ENCODE measurements around the gene NUDT17. TPM values are rescaled to one million over a fixed set of nuclear protein-coding genes. Genes with fewer than 3 reads are reported as not detected.

NUDT17 gene, protein sequence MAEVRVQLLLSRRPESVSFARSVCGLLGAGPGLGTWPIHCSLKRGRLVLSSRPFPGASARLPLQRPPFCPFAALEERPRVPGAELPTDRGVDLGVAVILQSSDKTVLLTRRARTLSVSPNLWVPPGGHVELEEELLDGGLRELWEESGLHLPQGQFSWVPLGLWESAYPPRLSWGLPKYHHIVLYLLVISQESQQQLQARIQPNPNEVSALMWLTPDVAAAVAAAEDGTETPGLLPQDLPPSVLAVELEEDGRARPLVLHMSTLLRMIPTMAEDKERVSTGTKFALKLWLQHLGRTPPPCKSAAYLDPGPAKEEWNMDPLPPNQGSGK
- total RNA-seq = 5.0 and 5.2 TPM in 2 replicates
- long read RNA-seq, partial matches to known transcripts = 0 of 1 reads
- long read RNA-seq, other reads (novel, unspliced or antisense) = 1 of 1 reads

DNA sequence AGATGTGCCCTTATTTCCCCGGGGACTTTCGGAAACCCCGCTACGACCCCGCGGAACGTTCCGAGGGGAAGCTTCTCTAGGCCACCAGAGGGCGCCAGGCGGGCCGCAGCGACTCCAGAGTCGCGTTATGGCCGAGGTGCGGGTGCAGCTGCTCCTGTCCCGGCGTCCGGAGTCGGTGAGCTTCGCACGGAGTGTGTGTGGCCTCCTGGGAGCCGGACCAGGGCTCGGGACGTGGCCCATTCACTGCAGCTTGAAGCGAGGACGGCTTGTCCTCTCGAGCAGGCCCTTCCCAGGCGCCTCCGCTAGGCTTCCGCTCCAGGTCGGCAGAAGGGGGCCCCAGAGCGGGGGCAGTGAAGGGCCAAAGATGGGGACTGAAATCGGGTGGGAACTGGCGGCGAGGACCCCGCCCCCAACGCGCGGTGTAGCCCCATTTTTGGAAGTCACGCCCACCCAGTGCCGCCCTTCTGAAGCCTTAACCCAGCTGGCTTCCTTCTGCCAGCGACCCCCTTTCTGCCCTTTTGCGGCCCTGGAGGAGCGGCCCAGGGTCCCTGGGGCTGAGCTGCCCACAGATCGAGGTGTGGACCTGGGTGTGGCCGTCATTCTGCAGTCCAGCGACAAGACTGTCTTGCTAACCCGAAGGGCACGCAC is at the start of gene NUDT17:
TSS of gene NUDT17 (plus strand) at position 117 of the 648 bp plus-strand sequence. CDS start at position 128, 11 bp downstream.
- peaks cover 3% of the 10 kb centered on the region for H3K4me1 Mint-ChIP-seq (ENCODE audit: low read depth)
- H3K36me3 Mint-ChIP-seq (ENCODE audit: insufficient read depth) = peaks cover 16% of the 10 kb centered on the region
- H3K27ac Mint-ChIP-seq = peak within 1 kb of the TSS; percentile 59
- peak; percentile 66 for DNase-seq (ENCODE audit: low spot score, unreplicated experiment)
- TF ChIP-seq CTCF (IDR thresholded peaks at IDR 0.05; ENCODE audit: unreplicated experiment) = peak; percentile 99
- no peaks in the 10 kb centered on the region for H3K27me3 Mint-ChIP-seq
- no peaks in the 10 kb centered on the region for H3K9me3 Mint-ChIP-seq (ENCODE audit: low read depth)
- H3K4me3 Mint-ChIP-seq (ENCODE audit: low read depth) = no peak within 1 kb of the TSS

DNA sequence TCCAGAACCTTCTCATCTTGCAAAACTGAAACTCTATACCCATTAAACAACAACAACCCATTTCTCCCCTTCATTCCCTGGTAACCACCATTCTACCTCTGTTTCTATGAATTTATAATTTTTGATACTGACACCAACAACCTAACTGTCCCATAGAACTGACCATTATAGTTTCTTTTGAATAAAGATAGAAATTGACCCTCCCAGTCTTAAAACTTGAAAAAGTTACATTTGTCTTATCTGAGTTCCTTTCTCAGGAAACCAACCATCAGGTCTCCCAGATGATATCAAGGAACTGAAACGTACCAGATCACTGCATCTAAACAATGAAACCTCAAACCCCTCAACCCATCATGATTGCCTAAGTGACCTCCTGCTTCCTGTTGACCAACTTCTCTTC is 48.7 kb upstream of the NUDT17 start:
- Mint-ChIP-seq H3K4me1 (ENCODE audit: low read depth) (no peaks in the 10 kb centered on the region), H3K27ac (no peak overlapping the region), H3K36me3 (ENCODE audit: insufficient read depth) (peaks cover 42% of the 10 kb centered on the region), H3K27me3 (no peaks in the 10 kb centered on the region), H3K4me3 (ENCODE audit: low read depth) (no peak overlapping the region), H3K9me3 (ENCODE audit: low read depth) (peaks cover 21% of the 10 kb centered on the region)
- TF ChIP-seq CTCF (IDR thresholded peaks at IDR 0.05; ENCODE audit: unreplicated experiment) = no peak
- DNase-seq (ENCODE audit: low spot score, unreplicated experiment) = no peak

DNA sequence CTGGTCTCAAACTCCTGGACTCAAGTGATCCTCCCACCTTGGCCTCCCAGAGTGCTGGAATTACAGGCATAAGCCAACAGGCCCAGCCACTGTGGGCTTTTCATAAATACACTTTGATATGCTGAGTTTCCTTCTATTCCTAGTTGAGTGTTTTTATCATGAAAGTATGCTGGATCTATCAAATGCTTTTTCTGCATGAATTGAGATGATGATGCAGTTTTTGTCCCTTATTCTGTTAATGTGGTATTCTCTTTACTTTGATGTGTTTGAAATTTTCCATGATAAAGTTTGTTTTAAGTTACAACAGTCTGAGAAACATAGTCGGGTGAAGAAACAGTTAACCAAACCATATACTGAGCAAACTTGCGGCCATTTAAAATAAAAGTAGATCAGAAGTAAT is 45.6 kb upstream of the NUDT17 start:
- Mint-ChIP-seq H3K9me3 (ENCODE audit: low read depth) (peaks cover 21% of the 10 kb centered on the region), H3K27ac (no peak overlapping the region), H3K27me3 (no peaks in the 10 kb centered on the region), H3K4me1 (ENCODE audit: low read depth) (peaks cover 10% of the 10 kb centered on the region), H3K4me3 (ENCODE audit: low read depth) (no peak overlapping the region), H3K36me3 (ENCODE audit: insufficient read depth) (peaks cover 36% of the 10 kb centered on the region)
- DNase-seq (ENCODE audit: low spot score, unreplicated experiment) = no peak
- no peak for TF ChIP-seq CTCF (IDR thresholded peaks at IDR 0.05; ENCODE audit: unreplicated experiment)

GRCh38 chr1:145804235-145805045 is 41.0 kb upstream of the NUDT17 start:
- H3K36me3 Mint-ChIP-seq (ENCODE audit: insufficient read depth) = peaks cover 5% of the 10 kb centered on the region
- no peak for TF ChIP-seq CTCF (IDR thresholded peaks at IDR 0.05; ENCODE audit: unreplicated experiment)
- no peak overlapping the region for H3K4me3 Mint-ChIP-seq (ENCODE audit: low read depth)
- no peak for DNase-seq (ENCODE audit: low spot score, unreplicated experiment)
- no peaks in the 10 kb centered on the region for H3K27me3 Mint-ChIP-seq
- H3K4me1 Mint-ChIP-seq (ENCODE audit: low read depth) = peaks cover 10% of the 10 kb centered on the region
- H3K9me3 Mint-ChIP-seq (ENCODE audit: low read depth) = no peaks in the 10 kb centered on the region
- no peak overlapping the region for H3K27ac Mint-ChIP-seq

GRCh38 chr1:145805057-145805456 is 40.4 kb upstream of the NUDT17 start:
- Mint-ChIP-seq H3K27me3 (no peaks in the 10 kb centered on the region), H3K4me3 (ENCODE audit: low read depth) (no peak overlapping the region), H3K9me3 (ENCODE audit: low read depth) (no peaks in the 10 kb centered on the region), H3K4me1 (ENCODE audit: low read depth) (peaks cover 10% of the 10 kb centered on the region), H3K27ac (no peak overlapping the region), H3K36me3 (ENCODE audit: insufficient read depth) (peaks cover 4% of the 10 kb centered on the region)
- TF ChIP-seq CTCF (IDR thresholded peaks at IDR 0.05; ENCODE audit: unreplicated experiment) = no peak
- no peak for DNase-seq (ENCODE audit: low spot score, unreplicated experiment)
